PFSK-1 (cell line): Measurements from ENCODE around the gene SLC25A1.

Experiments
- POLR2AphosphoS5 ChIP-seq: IDR thresholded peaks from 2 replicates; pipeline ENCODE4 v1.6.1; 2012; ENCODE audit warnings: low read depth, mild to moderate bottlenecking, control low read depth, low read length, moderate library complexity
- REST ChIP-seq, 2 experiments: IDR thresholded peaks; 2 replicates each; pipeline versions ENCODE4 v1.6.1 to v1.8.0; 2011 to 2012; ENCODE audit warnings: low read depth in 2 of 2, low read length in 2 of 2, control low read depth in 1 of 2, inconsistent platforms in 1 of 2, mild to moderate bottlenecking in 1 of 2, moderate library complexity in 1 of 2; ENCODE audit not compliant: insufficient read depth in 1 of 2
- TAF1 ChIP-seq: IDR thresholded peaks from 2 replicates; pipeline ENCODE4 v1.6.1; 2012; ENCODE audit warnings: low read length, control low read depth, borderline replicate concordance; ENCODE audit not compliant: insufficient read depth

DNA sequence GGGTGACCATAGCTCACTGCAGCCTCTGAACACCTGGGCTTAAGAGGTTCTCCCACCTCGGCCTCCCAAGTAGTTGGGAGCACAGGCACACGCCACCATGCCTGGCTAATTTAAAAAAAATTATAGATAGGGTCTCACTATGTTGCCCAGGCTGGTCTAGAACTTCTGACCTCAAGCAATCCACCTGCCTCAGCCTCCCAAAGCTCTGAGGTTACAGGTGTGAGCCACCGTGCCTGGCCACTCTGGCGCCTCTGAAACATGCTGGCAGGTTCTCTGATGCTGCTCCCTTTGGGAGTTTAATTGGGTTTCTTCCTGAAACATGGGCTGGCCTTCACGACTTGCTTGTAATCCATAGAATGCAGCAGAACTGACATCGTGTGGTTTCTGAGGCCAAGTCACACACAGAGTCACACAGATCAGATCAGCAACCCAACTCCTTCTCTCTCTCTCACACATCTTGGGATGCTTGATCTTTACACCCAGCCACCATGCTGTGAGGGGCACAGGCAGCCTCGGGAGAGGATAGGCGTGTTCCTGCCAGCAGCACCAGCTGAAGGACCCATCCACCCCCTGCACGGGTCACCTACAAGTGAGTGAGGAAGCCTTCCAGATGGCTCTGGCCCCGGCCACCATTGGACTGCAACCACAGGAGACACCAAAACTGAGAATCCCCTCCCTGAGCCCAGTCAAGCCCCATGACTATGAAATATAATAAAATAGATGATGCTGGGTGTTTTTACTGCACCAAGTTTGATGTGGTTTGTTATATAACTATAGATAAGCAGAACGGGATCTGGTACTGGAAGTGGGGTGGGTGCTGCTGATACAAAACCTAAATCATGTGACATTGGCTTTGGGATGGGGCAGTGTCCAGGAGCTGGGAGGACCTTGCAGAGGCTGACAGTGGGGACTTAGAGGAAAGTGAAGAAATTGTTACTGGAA, 25.3 kb downstream of the SLC25A1 start:
- no peak for TF ChIP-seq REST (IDR thresholded peaks at IDR 0.05; ENCODE audit: insufficient read depth in 1 of 2, low read depth in 2 of 2, low read length in 2 of 2)
- no peak for TF ChIP-seq POLR2AphosphoS5
- no peak for TF ChIP-seq TAF1
